G401 (cell line): ENCODE measurements around the gene CEP63. TPM values are rescaled to one million over a fixed set of nuclear protein-coding genes. Genes with fewer than 3 reads are reported as not detected.

Experiments used
- DNase-seq: peaks from one replicate; pipeline ENCODE4 v3.0.0-alpha.2; 2015; ENCODE audit warnings: low spot score
- in situ Hi-C: cut with HindIII; loops from 2 replicates; pipeline ENCODE4 v1.10.0; 2016; ENCODE audit warnings: low sequenced_read_pairs, mixed read lengths
- total RNA-seq: library from RNA; depleted of rRNA; stranded (reverse); fragments of >200 nt; shearing (Covaris generic); gene quantifications from 2 replicates; pipeline ENCODE4 v1.2.3, GENCODE V29; 2014

The CEP63 gene
- total RNA-seq, 1 experiment from 2014 or later = 16.8 TPM

DNA sequence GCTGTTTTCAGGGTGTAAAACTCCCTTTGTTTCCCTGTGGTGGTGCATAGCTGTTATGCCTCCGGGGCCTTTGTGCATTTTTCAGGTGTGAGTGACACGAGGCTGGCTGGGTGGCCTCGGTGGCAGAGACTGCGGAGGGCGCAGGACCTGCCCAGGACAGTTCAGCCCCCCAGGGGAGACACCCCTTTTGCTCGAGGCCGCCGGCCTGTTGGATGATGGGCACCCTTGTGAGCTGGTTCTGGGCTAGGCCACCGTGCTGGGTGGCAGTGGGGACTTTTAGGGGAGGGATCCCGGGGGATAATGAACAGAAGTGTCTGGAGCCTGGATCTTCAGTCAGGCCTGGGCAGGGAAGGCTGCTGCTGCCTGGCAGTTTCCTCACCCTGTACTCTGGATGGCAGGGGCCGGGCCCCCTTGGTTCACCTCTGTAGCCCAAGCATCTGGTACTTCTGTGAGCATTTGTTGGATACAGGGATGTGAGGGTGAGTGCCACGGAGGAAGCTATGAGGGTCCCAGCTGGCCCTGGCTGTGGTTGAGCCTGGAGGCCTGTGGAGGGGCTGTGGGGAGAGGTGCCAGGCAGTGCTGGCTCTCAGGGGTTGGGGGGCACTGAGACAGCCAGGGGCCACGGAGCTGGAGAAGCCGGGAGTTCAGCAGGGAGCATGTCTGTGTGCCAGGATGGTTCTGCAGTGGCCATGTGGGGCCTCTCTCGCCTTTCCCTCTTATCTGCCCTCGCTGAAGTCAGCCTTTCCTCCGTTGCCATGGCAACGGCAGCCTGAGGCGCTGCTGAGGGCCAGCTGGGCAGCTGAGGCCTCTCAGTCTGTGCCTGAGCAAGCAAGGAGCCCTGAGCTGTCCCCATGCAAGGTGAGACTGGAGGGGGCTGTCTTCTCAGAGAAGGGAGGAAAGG, 115.9 kb downstream of the CEP63 start:
- in situ Hi-C loops = no loop called here
- peak; percentile 96 for DNase-seq

- in situ Hi-C loops = no loop called here
Measured at GRCh38 chr3:134602440-134602814, 116.6 kb downstream of the CEP63 start.

DNA sequence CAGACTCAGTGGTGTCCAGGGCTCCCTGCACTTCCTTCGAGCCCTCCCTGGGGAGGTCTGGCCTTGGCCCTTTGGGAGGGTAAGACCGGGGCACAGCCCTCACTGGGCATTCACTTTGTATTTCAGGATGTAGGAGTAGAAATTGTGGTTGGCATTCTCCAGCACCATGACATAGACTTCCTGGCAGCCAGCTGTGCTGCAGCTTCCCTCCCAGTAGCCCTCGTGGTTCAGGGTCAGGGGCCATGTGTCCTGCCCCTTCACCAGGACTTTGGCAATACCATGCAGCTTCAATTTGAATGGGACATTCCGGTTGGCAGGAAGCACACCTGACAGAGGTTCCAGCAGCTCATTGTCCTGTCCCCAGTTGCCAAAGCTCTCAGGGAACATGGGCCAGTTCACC, 117.6 kb downstream of the CEP63 start:
- DNase-seq = no peak
- in situ Hi-C loops = no loop called here

More at GRCh38 chr3:134602440-134602814, 116.6 kb downstream of the CEP63 start:
- DNase-seq = no peak

GRCh38 chr3:134603956-134604355, 118.1 kb downstream of the CEP63 start:
- in situ Hi-C loops = no loop called here
- DNase-seq = no peak

GRCh38 chr3:134605556-134605955, 119.7 kb downstream of the CEP63 start:
- in situ Hi-C loops = no loop called here
- DNase-seq = no peak

DNA sequence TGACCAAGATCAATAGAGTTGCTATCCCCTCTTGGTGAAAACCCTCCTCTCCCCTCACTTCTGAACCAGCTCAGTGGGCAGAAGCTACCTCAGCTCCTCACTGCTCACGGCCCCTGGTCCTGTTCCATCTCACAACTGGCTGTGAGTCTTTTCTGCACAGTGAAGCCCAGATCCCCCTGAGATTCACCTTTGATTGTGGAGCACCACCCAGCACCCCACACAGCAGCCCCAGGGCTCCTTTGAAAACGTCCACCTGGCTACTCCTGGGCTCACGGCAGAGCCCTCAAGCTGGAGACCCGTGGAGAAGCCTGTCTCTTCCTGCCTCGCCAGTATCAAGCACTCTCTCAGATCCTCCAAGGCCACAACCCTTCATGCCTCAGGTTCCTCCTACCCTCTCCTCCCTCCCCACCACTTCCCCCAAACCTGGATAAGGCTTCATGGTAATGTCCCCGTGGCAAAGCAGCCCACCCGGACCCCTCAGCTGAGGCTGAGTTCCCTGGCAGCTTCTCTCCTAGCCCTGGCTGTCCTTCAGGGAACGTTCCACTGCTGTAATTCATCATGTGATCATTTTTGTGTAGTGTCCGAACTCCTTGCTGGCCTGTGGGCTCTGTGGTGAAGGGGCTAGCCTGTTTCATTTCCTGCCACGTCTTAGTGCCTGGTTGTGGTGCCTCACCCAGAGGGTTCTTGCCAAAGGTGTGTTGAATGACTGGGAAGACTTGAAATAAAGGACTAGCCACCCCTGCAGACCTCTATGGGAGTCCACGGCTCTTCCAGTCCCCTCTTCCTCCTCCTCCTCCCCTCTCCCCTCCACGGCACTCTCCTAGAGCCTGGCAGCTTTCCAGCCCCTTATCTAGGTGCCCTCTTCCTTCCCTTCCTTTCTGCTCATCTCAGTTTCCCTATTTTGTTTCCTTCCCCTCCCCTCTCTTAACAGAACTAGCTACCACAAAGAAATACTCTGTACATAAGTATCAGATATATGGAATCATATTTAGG, 120.5 kb downstream of the CEP63 start:
- in situ Hi-C loops = no loop called here
- no peak for DNase-seq

GRCh38 chr3:134607054-134608022, 121.5 kb downstream of the CEP63 start:
- in situ Hi-C loops = no loop called here
- DNase-seq = no peak

- DNase-seq = no peak
- in situ Hi-C loops = no loop called here
Measured at GRCh38 chr3:134608023-134608770, 122.3 kb downstream of the CEP63 start.

GRCh38 chr3:134608771-134609435, 123.0 kb downstream of the CEP63 start:
- no peak for DNase-seq
- in situ Hi-C loops = no loop called here

- in situ Hi-C loops = no loop called here
- peak; percentile 19 for DNase-seq
Measured at GRCh38 chr3:134609821-134610431, 124.1 kb downstream of the CEP63 start.

DNA sequence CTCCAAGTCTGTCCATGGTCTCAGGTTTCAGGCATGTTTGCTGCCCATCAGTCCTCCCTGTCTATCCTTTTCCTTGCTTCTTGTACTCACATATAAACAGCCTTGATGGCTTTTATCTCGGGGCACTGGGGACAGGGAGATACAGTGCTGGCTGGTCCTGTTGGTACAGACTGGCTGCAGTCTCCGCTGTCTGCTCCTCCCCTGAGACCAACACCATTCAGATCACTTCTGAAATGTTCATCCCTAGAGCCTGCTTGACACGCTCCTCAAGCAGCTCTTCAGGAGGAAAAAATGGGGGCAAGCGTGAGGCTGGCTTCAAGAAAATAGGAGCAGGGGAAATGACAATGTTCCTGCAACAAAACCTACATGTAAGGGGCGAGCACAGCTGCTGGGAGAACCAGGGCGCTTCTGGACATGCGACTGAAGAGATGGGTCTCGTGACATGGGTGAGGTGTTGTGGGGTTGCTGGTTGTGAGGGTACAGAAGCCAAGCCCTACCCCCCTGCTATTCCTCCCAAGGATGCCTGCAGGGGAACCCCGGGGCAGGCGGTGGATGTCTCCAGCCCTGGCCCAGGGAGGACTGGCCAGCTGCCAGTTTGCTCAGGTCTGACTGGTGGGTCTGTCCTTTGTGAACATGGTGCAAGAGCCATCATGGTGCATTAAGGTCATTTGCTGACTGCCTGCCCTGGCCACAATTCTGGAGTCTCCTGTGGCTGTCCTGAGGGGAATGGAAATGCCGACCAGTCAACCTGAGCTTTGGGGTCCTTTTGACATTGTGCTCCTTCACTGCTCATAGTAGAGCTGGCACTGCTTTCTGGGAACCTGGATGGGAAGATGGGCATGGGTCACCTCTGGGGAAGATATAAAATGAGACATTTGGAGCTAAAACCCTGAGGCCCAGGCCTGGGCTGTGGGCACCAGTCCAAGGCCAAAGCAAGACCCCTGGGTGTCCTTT, 124.9 kb downstream of the CEP63 start:
- in situ Hi-C loops = no loop called here
- DNase-seq = no peak

DNA sequence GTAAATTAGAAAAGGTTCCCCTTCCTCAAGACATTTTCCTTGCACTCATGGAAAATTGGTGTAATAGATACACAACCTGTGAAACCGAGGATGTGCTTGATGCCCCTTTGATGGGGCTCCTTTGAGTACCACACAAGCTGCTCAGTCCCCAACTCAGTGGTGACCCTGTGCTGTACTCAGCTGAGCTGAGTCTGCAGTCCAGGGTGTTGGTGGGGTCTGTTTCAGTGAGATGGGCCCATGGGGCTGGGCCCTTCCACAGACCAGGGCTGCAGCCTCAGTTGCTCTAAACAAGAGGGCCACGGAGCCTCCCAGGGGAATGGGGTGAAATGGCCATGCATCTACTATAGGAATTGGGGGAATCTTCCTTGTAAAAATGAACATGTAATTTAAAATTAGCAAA, 125.7 kb downstream of the CEP63 start:
- no peak for DNase-seq
- in situ Hi-C loops = no loop called here

DNA sequence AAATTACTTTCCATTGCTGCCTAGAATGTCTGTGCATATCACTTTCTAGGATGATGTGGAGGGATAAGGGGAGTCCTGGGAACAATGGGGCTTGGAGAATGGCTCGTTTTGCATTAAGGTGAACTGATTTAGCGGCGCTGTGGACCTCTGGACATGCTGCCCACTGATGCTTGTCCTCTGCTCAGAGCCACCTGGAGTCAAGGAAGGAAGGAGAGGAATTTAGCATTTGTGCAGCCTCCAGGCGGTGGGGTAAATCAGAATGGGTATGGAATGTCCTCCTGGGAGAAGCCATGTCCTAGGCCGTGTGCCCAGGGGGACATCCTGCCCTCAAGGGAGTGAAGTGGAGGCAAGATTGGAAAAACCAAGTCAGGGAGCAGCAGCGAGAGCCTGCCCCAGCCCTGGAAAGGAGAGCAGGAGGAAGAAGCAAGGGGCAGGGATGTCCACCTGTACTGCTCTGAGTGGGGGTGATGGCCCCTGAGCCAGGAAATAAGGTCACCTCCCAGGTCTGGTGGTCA, 127.2 kb downstream of the CEP63 start:
- DNase-seq = no peak
- in situ Hi-C loops = no loop called here

DNA sequence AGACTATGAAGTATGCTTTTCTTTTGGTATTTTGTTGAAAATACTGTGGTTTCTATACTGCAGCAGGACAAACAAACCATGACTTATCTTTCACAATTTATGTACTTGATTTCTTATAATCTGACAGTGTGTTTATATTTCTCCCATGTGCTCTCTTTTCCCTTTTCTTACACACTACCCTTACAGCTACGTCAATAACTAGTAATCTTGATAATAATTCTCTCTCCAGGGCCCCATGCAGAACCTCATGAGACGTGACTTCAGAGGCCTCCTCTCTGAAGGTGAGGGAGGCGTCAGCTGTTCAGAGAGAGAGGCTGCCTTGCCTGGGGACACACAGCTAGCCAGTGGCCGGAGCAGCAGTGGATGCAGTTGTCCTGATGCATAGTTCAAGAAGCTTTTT, 129.1 kb downstream of the CEP63 start:
- in situ Hi-C loops = no loop called here

DNA sequence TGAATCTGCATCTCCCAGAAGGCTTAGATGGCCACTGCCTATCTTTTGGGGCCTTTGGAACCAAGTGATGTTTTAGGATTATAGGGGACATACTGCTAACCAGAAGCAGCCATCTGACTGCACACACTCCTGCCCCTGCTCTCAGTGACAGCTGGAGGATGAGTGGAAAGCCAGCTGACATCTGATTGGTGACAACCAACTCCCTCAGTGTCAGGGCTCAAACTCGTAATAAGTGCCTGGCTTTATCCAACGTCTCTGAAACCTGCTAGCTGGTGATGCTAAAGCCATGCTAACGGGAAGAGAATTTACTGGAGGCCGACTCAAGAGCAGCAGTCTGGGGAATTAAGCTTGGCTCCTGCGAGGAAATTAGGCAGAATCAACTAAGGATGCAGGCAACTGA, 129.9 kb downstream of the CEP63 start:
- no peak for DNase-seq
- in situ Hi-C loops = no loop called here

More for the DNA sequence above, 129.1 kb downstream of the CEP63 start:
- DNase-seq = no peak
